Skeletal muscle tissue (tissue), 4 donors: Measurements from ENCODE around the gene SPATA31E1. TPM values are rescaled to one million over a fixed set of nuclear protein-coding genes. Genes with fewer than 3 reads are reported as not detected.
"Not testable (repeated sequence)": the region's sequence is repeated elsewhere in the genome, so short reads cannot be mapped to it uniquely, and the experiment has no call there.

Experiments
- H3K27ac ChIP-seq: one replicate; pipeline ENCODE4 v1.7.0; 2013; ENCODE audit warnings: mild to moderate bottlenecking, low read depth, low read length, inconsistent platforms
- H3K27me3 ChIP-seq, 3 donors: one replicate each; pipeline ENCODE4 v1.7.0; 2013; ENCODE audit warnings: low read length in 3 of 3; ENCODE audit not compliant: control insufficient read depth in 3 of 3, insufficient read depth in 3 of 3
- H3K36me3 ChIP-seq, 3 donors: one replicate each; pipeline ENCODE4 v1.7.0; 2013; ENCODE audit warnings: low read length in 3 of 3; ENCODE audit not compliant: control insufficient read depth in 3 of 3, insufficient read depth in 3 of 3
- H3K4me1 ChIP-seq, 3 donors: one replicate each; pipeline ENCODE4 v1.7.0; 2013; ENCODE audit warnings: low read length in 3 of 3, mild to moderate bottlenecking in 3 of 3; ENCODE audit not compliant: control insufficient read depth in 3 of 3, insufficient read depth in 3 of 3
- H3K4me3 ChIP-seq, 3 donors: one replicate each; pipeline ENCODE4 v1.7.0; 2013; ENCODE audit warnings: low read length in 3 of 3
- H3K9ac ChIP-seq, 3 donors: one replicate each; pipeline ENCODE4 v1.7.0; 2013; ENCODE audit warnings: low read length in 3 of 3, mild to moderate bottlenecking in 3 of 3, moderate library complexity in 2 of 3, low read depth in 1 of 3
- H3K9me3 ChIP-seq, 3 donors: one replicate each; pipeline ENCODE4 v1.7.0; 2013; ENCODE audit warnings: low read length in 3 of 3; ENCODE audit not compliant: control insufficient read depth in 3 of 3
- total RNA-seq: library from RNA; depleted of rRNA; stranded (reverse); fragments of >200 nt; gene quantifications from one replicate; pipeline ENCODE4 v1.2.3, GENCODE V29; 2014
- donor health status: Osteomylitis.

SPATA31E1 gene
- total RNA-seq: not detected

DNA sequence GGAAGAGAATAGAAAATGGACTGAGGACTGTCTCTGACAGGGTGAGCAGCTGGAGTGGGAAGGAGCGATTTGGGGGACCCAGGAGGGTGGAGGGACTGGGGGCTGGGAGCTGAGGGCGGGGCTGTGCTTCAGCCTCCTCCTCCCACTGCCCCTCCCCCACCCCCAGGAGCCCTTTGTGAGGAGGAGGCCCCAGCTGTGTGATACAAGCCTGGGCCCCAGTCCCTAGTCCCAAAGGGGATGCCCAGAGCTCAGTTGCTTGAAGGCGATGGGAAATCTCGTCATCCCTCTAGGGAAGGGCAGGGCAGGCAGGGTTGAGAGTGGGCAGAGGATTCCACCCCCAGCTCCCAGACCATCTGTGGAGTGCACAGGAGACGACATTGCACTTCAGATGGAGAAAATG is at the start of gene SPATA31E1:
TSS of gene SPATA31E1 (plus strand) at position 251 of the 400 bp plus-strand sequence. CDS start at position 266, 15 bp downstream.
- H3K27ac ChIP-seq: no peak within 1 kb of the TSS
- H3K4me3 ChIP-seq: no peak within 1 kb of the TSS
- H3K9me3 ChIP-seq: peaks cover 0 to 4% (median 0%) of the 10 kb centered on the region in 3 donors
- peaks cover 0 to 16% (median 0%) of the 10 kb centered on the region in 3 donors for H3K27me3 ChIP-seq
- H3K36me3 ChIP-seq: no peaks in the 10 kb centered on the region
- no peak within 1 kb of the TSS for H3K9ac ChIP-seq
- H3K4me1 ChIP-seq: no peaks in the 10 kb centered on the region

DNA sequence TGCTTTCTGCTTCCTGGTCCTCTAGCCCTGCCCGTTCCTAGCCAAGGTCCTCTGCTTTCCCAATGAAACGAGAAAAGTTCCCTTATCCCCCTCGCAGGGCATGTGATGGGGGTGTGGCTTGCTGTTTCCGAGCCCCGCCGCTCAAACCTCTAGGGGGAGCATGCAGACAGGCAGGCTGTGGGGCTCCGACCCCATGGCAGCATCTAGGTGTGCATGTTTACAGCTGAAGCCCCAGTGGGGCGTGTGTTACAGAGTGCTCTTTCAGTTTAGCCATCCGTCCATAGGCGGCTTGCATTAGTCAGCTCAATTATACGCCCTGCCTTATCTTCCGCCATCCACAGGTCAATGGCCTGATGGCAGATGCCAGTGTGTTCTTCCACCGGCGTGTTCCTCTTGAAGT is 48.3 kb upstream of the SPATA31E1 start:
- H3K4me1 ChIP-seq: no peaks in the 10 kb centered on the region
- no peak overlapping the region for H3K4me3 ChIP-seq
- H3K27me3 ChIP-seq: peaks cover 0 to 5% (median 3%) of the 10 kb centered on the region in 3 donors
- H3K9ac ChIP-seq: no peak overlapping the region
- H3K9me3 ChIP-seq: no peaks in the 10 kb centered on the region
- H3K27ac ChIP-seq: no peak overlapping the region
- H3K36me3 ChIP-seq: no peaks in the 10 kb centered on the region

DNA sequence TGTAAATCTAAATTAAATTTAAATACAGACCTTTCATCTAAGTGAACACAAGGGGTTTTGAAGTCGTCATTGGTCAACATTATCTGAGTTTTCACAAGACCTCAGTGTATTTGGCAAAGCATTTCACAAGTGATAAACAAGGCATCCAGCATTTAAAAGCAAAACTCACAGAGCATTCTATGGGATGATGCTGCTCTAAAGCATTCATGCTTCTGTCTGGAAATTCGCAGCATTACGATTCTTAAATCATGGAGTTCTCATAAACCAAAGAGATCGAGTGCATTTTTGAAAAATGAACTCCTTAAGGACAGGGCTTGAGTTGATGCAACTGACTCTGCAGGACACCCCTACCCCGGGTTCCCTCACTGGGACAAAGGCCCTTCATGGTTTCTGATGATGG is 46.1 kb upstream of the SPATA31E1 start:
- Histone ChIP-seq H3K27ac (no peak overlapping the region), H3K36me3 (no peaks in the 10 kb centered on the region), H3K9ac (no peak overlapping the region), H3K4me3 (no peak overlapping the region), H3K4me1 (no peaks in the 10 kb centered on the region), H3K27me3 (peaks cover 0 to 5% (median 0%) of the 10 kb centered on the region in 3 donors), H3K9me3 (no peaks in the 10 kb centered on the region)

DNA sequence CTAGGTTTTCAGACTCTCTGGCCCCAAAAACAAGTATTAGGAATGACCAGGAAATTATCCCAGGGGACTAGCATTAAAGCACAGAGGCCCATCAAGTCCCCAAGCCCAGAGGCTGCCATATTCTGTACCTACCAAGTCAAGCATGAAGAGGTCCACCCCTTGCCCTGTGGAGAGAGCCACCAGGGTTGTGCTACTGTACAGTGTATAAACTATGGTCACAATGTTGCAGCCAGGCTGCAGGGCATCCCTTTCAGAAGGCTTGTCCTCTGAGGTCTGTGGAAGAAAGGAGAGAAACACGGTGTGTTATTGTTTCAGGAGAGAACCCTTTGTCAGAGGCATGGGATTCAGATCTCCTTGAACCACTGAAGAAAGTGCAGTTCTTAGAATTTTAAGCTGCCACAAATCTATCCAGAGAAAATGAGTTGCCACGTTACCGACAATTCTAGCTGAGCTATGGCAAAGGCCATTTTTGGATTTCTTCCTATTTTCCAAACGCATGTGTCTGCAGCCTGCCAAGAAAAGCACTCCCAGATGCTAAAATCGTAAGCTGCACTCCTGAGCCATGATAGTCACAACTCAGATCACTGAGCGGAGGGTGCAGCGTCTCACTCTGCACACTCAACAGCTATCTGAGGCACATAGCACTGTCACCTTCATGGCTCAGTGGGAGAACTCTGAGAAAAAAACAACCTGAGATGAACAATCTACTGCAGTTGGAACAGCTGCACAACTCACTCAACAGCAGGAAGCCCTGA is 45.5 kb upstream of the SPATA31E1 start:
- Histone ChIP-seq H3K4me1 (no peaks in the 10 kb centered on the region), H3K4me3 (no peak overlapping the region), H3K9ac (no peak overlapping the region), H3K27ac (no peak overlapping the region), H3K36me3 (no peaks in the 10 kb centered on the region), H3K27me3 (peaks cover 0 to 5% (median 0%) of the 10 kb centered on the region in 3 donors), H3K9me3 (no peaks in the 10 kb centered on the region)

DNA sequence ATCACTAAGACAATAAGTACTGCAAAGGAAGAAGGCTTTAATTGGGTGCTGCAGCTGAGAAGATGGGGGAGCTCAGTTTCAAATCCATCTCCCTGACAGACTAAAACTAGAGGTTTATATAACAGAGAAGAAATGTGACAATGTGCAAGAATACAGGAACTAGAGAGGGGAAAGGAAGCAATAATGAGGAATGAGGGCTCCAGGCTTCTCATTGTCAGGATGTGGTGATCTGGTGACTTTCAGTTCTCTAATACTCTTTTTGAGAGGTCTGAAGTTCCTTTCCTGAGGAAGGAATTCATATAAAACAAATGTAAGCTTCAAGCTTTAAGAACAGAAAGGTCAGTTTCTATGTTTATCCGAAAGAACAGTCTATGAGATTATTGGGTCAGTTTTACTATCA is 42.5 kb upstream of the SPATA31E1 start:
- Histone ChIP-seq H3K27ac (no peak overlapping the region), H3K36me3 (no peaks in the 10 kb centered on the region), H3K9ac (no peak overlapping the region), H3K27me3 (no peaks in the 10 kb centered on the region), H3K4me3 (no peak overlapping the region), H3K4me1 (no peaks in the 10 kb centered on the region), H3K9me3 (no peaks in the 10 kb centered on the region)

DNA sequence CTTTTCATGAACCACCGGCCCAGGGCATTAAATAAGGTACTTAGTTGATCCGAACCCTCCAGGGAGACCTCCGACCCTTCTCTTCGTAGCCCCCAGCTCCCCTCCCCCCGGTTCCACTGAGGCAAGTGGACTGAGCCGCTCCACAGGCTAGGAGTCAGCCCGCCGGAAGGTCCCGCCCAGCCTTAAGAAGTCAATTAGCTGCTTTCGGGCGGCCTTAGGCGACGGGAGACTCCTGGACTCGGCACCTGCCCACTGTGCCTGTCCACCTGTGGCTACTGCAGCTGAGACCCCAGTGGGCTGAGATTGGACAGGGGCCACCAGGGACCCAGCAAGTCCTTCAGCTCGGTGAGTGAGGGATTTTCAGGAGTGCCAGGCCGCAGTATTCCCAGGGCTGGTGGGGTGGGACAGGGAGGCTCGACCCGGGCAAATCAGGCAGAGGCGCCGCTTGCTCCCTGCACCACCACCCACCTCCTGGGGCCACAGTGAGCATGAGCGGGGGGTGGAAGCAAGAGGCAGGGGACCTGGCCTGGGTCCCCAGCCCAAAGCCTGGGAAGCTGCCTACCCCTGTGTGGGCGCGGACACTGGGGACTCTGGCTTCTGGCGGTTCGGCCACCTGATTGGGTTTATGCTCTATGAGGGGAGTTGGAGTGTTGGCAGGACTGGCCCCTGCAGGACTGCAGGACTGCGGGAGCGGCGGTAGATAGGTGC is 39.6 kb upstream of the SPATA31E1 start:
- H3K27me3 ChIP-seq: no peaks in the 10 kb centered on the region
- no peaks in the 10 kb centered on the region for H3K36me3 ChIP-seq
- no peaks in the 10 kb centered on the region for H3K9me3 ChIP-seq
- H3K4me1 ChIP-seq: no peaks in the 10 kb centered on the region
- H3K27ac ChIP-seq: no peak overlapping the region
- H3K4me3 ChIP-seq: no peak overlapping the region
- H3K9ac ChIP-seq: no peak overlapping the region

DNA sequence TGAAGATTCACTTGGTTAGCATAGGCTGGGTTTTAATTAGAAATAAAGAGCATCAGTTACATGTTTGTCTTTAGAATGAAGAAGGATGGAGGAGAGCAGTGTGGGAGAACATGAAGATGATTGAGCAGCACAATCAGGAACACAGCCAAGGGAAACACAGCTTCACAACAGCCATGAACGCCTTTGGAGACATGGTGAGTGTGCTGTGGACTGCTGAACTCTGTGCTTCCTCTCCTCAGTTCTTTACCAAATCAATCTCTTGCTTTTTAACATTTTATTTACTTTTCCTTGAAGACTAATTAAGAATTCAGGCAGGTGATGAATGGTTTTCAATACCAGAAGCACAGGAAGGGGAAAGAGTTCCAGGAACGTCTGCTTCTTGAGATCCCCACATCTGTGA is 38.2 kb upstream of the SPATA31E1 start:
- Histone ChIP-seq H3K4me3 (no peak overlapping the region), H3K36me3 (no peaks in the 10 kb centered on the region), H3K4me1 (no peaks in the 10 kb centered on the region), H3K9me3 (no peaks in the 10 kb centered on the region), H3K9ac (no peak overlapping the region), H3K27me3 (no peaks in the 10 kb centered on the region), H3K27ac (no peak overlapping the region)

DNA sequence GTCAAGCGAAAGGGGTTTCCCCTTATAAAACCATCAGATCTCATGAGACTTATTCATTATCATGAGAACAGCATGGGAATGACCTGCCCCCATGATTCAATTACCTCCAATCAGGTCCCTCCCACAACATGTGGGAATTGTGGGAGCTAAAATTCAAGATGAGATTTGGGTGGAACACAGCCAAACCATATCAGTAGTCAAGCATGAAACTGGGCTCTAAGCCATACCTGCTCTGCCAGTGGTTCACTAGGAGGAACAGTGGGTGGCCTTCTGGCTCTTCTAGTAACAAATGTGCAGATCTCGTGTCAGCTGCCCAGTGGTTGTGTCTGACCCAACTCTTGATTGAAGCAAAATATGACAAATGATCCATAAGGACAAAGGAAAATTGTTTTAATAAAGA is 34.9 kb upstream of the SPATA31E1 start:
- not testable (repeated sequence) for H3K36me3 ChIP-seq, H3K4me1 ChIP-seq, H3K27me3 ChIP-seq, H3K9me3 ChIP-seq, H3K4me3 ChIP-seq, H3K9ac ChIP-seq, H3K27ac ChIP-seq

DNA sequence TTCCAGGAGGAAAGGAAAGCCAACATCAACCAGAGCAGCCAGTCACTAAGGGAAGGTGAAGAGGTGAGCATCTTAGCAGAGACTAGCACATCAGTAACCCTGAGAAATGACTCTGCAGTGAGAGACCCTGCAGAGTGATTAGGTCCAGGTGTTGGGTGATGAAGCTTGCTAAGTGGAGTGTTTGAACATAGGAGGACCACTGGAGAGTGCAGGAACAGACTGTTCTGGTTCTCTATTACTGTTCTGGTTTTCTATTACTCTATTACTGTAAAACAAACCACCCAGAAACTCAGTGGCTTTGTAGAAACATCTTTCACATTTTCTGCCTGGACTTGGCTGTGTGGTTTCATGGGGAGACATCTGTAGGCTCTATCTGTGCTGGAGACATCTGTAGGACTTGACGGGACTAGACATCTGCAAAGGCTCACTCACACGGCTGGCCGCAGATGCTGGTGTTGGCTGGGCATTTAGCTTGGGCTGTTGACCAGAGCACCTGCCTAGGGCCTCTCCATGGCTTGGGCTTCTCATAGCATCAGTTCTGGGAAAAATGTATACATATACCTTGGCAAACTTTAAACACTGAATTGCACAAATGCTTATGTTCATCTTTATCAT is 33.4 kb upstream of the SPATA31E1 start:
- H3K9ac ChIP-seq: no peak overlapping the region
- no peaks in the 10 kb centered on the region for H3K36me3 ChIP-seq
- H3K27me3 ChIP-seq: no peaks in the 10 kb centered on the region
- no peak overlapping the region for H3K27ac ChIP-seq
- H3K4me3 ChIP-seq: no peak overlapping the region
- no peaks in the 10 kb centered on the region for H3K9me3 ChIP-seq
- H3K4me1 ChIP-seq: no peaks in the 10 kb centered on the region

DNA sequence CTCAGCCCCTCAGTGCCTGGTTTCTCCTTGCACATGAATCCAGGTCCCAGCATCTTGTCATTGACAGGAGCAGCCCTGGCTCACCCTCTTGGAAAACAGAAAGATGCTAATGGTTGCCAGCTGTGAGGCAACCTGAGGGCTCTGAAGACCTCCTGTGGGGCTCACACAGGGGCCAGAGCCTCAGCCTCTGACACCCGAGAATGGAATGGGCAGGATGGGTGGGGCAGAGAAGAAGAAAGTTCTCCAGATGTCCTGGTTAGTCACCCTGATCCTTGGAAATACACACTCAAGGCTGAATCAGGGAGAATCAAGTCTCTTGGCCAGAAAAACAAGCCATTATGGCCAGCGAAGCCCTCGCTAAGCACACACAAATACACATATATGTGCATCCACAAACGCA is 32.3 kb upstream of the SPATA31E1 start:
- Histone ChIP-seq H3K9ac (no peak overlapping the region), H3K4me1 (no peaks in the 10 kb centered on the region), H3K36me3 (no peaks in the 10 kb centered on the region), H3K4me3 (no peak overlapping the region), H3K9me3 (no peaks in the 10 kb centered on the region), H3K27ac (no peak overlapping the region), H3K27me3 (peaks cover 0 to 3% (median 0%) of the 10 kb centered on the region in 3 donors)
